ENCODE measurements around the gene CC2D2B.

DNA sequence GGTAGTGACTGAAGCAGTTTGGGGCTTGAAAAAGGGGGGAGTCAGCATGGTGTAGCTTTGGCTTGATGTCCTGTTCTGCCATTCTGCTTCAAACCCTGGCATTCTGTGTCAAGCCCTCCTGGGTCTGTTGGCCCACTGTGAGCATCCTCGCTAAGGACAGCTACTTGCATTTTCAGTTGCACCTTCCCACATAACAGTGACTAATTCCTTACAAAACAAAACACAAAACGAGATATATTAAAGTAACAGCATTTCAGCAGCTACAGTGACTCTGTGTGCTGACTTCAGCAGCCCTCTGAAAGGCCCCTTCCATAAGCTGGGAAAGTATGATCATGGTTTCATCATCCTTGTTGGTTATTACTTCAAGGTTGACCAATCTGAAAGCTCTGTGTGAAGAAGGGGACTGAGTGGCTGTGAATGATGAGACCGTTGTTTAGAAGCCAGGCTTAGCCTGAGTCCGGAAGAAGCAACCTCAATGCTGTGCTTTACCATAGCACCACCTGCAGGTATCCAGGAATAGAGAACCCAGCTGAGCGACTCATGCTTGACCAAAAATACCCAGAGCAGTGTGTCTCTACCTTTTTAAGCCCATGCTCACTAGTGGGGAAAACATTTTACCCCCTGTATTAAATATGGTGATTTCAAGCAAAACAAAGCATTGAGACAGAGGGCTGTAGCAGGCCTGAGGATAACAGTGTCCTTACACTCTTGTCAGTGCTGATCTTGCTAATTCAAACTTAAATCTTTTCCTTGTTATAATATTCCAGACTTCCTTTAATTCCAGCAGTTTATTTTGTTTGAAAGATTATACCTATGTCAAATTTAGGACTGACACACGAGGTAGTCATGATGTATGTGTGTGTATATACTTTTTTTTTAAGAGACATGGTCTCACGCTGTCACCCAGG, 42.6 kb upstream of the CC2D2B start:
- TF ChIP-seq POLR2A (IDR thresholded peaks at IDR 0.05; ENCODE audit: low read length) (no peak), GATA1 (IDR thresholded peaks at IDR 0.05; ENCODE audit: low read depth, low read length) (no peak)
